HepG2 (cell line): ENCODE data around the gene DOCK3. TPM values are rescaled to one million over a fixed set of nuclear protein-coding genes. Genes with fewer than 3 reads are reported as not detected.

Experiments
- FOXM1 ChIP-seq: sonication (generic); formaldehyde crosslinking; IDR thresholded peaks from 2 replicates; pipeline ENCODE4 v1.5.0; 2020; ENCODE audit warnings: missing genetic modification reagents
- ZNF407 ChIP-seq: sonication (generic); formaldehyde crosslinking; IDR thresholded peaks from one replicate; pipeline ENCODE4 v1.5.1; 2020; ENCODE audit warnings: mild to moderate bottlenecking, missing genetic modification reagents; ENCODE audit errors: not compliant biosample characterization
- ZNF788 ChIP-seq: sonication (generic); formaldehyde crosslinking; IDR thresholded peaks from 2 replicates; pipeline ENCODE4 v1.5.0; 2020; ENCODE audit warnings: mild to moderate bottlenecking, missing genetic modification reagents, borderline replicate concordance
- ZNF879 ChIP-seq: sonication (generic); formaldehyde crosslinking; IDR thresholded peaks from 2 replicates; pipeline ENCODE4 v1.8.1; 2023; ENCODE audit warnings: missing genetic modification reagents
- ZXDC ChIP-seq: sonication (generic); formaldehyde crosslinking; IDR thresholded peaks from 2 replicates; pipeline ENCODE4 v1.5.0; 2020; ENCODE audit warnings: mild to moderate bottlenecking, missing genetic modification reagents
- polyA plus RNA-seq, 8 experiments: library from polyadenylated mRNA; depleted of rRNA in 3 of 8; stranded (reverse) in 7 of 8; unstranded in 1 of 8; fragments of >200 nt; fragmentation: Illumina TruSeq in 4 of 8; extraction: Trizol in 4 of 8; gene quantifications; 2 replicates each; pipeline versions ENCODE4 v1.2.1 to v1.2.3, GENCODE V29; 2011 to 2016; ENCODE audit warnings: low read depth in 4 of 8, missing spikeins in 1 of 8, mixed read lengths in 1 of 8; ENCODE audit not compliant: insufficient read depth in 1 of 8
- total RNA-seq, 5 experiments: library from RNA; depleted of rRNA; stranded (reverse); fragments of >200 nt; fragmentation: Illumina TruSeq; extraction: Trizol; gene quantifications; 2 replicates each; pipeline ENCODE4 v1.2.3, GENCODE V29; 2016; ENCODE audit warnings: low read depth in 1 of 5

Gene DOCK3
- total and polyA plus RNA-seq, 2 of the 13 experiments (the other 11 are each of a cell fraction or from before 2014, with no cell fraction given), result not detected

DNA sequence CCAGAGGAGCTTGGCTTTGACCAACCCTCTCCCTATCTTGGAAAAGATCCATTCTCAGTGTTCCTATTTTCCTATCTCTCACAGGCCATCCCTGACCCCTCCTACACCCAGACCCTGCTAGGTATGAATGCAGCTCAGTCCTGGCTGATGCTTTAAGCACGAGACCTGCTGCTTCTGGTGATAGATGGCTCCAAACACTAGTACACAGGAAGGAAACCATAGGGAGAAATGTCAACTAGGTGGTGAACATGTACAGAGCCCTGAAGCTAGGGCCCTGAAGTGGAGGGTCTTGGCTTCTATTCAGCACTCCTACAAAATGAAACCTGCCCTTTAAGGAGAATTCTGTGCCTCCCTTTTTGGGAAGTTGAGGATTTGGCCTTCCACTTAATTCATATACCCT lies 662.9 kb downstream of the DOCK3 start (continued):
- TF ChIP-seq ZNF407 (no peak), ZNF879 (CRISPR knock-in tag) (no peak), ZXDC (no peak), ZNF788 (CRISPR knock-in tag) (no peak), FOXM1 (CRISPR knock-in tag) (no peak)
